ENCODE results near the gene GPR89A.
"Not testable (repeated sequence)": the region's sequence is repeated elsewhere in the genome, so short reads cannot be mapped to it uniquely, and the experiment has no call there.

Gene GPR89A

GRCh38 chr1:145620073-145620472, 12.3 kb downstream of the GPR89A start:
- H3K4me1 ChIP-seq (ENCODE audit: insufficient read depth, poor library complexity, severe bottlenecking); H3K27ac ChIP-seq (ENCODE audit: poor library complexity, severe bottlenecking); ATAC-seq (ENCODE audit: low read depth); H3K4me3 ChIP-seq (ENCODE audit: severe bottlenecking); H3K27me3 ChIP-seq (ENCODE audit: insufficient read depth, poor library complexity, severe bottlenecking); H3K9me3 ChIP-seq (ENCODE audit: severe bottlenecking); DNase-seq (ENCODE audit: low spot score); H3K36me3 ChIP-seq (ENCODE audit: low read depth): not testable (repeated sequence)

GRCh38 chr1:145622177-145622576, 14.4 kb downstream of the GPR89A start:
- DNase-seq (ENCODE audit: low spot score); H3K27ac ChIP-seq (ENCODE audit: poor library complexity, severe bottlenecking); H3K4me1 ChIP-seq (ENCODE audit: insufficient read depth, poor library complexity, severe bottlenecking); H3K36me3 ChIP-seq (ENCODE audit: low read depth); H3K27me3 ChIP-seq (ENCODE audit: insufficient read depth, poor library complexity, severe bottlenecking); ATAC-seq (ENCODE audit: low read depth); H3K9me3 ChIP-seq (ENCODE audit: severe bottlenecking); H3K4me3 ChIP-seq (ENCODE audit: severe bottlenecking): not testable (repeated sequence)

- not testable (repeated sequence) for ATAC-seq (ENCODE audit: low read depth); H3K36me3 ChIP-seq (ENCODE audit: low read depth); H3K4me1 ChIP-seq (ENCODE audit: insufficient read depth, poor library complexity, severe bottlenecking); DNase-seq (ENCODE audit: low spot score); H3K4me3 ChIP-seq (ENCODE audit: severe bottlenecking); H3K27ac ChIP-seq (ENCODE audit: poor library complexity, severe bottlenecking); H3K9me3 ChIP-seq (ENCODE audit: severe bottlenecking); H3K27me3 ChIP-seq (ENCODE audit: insufficient read depth, poor library complexity, severe bottlenecking)
These were observed 28.4 kb downstream of the GPR89A start for GRCh38 chr1:145636237-145636636.

- H3K4me1 ChIP-seq (ENCODE audit: insufficient read depth, poor library complexity, severe bottlenecking); H3K9me3 ChIP-seq (ENCODE audit: severe bottlenecking); H3K36me3 ChIP-seq (ENCODE audit: low read depth); DNase-seq (ENCODE audit: low spot score); ATAC-seq (ENCODE audit: low read depth); H3K27me3 ChIP-seq (ENCODE audit: insufficient read depth, poor library complexity, severe bottlenecking); H3K27ac ChIP-seq (ENCODE audit: poor library complexity, severe bottlenecking); H3K4me3 ChIP-seq (ENCODE audit: severe bottlenecking): not testable (repeated sequence)
These were observed 34.1 kb downstream of the GPR89A start for GRCh38 chr1:145641886-145642285.

GRCh38 chr1:145643990-145644389, 36.2 kb downstream of the GPR89A start:
- not testable (repeated sequence) for ATAC-seq (ENCODE audit: low read depth); H3K27ac ChIP-seq (ENCODE audit: poor library complexity, severe bottlenecking); H3K4me3 ChIP-seq (ENCODE audit: severe bottlenecking); H3K9me3 ChIP-seq (ENCODE audit: severe bottlenecking); DNase-seq (ENCODE audit: low spot score); H3K27me3 ChIP-seq (ENCODE audit: insufficient read depth, poor library complexity, severe bottlenecking); H3K4me1 ChIP-seq (ENCODE audit: insufficient read depth, poor library complexity, severe bottlenecking); H3K36me3 ChIP-seq (ENCODE audit: low read depth)

- DNase-seq (ENCODE audit: low spot score); H3K27me3 ChIP-seq (ENCODE audit: insufficient read depth, poor library complexity, severe bottlenecking); H3K4me3 ChIP-seq (ENCODE audit: severe bottlenecking); H3K27ac ChIP-seq (ENCODE audit: poor library complexity, severe bottlenecking); ATAC-seq (ENCODE audit: low read depth); H3K4me1 ChIP-seq (ENCODE audit: insufficient read depth, poor library complexity, severe bottlenecking); H3K36me3 ChIP-seq (ENCODE audit: low read depth); H3K9me3 ChIP-seq (ENCODE audit: severe bottlenecking): not testable (repeated sequence)
These were observed 48.6 kb downstream of the GPR89A start for GRCh38 chr1:145656245-145656943.

GRCh38 chr1:145662502-145662901, 54.7 kb downstream of the GPR89A start:
- DNase-seq (ENCODE audit: low spot score); H3K27me3 ChIP-seq (ENCODE audit: insufficient read depth, poor library complexity, severe bottlenecking); H3K4me1 ChIP-seq (ENCODE audit: insufficient read depth, poor library complexity, severe bottlenecking); ATAC-seq (ENCODE audit: low read depth); H3K9me3 ChIP-seq (ENCODE audit: severe bottlenecking); H3K36me3 ChIP-seq (ENCODE audit: low read depth); H3K27ac ChIP-seq (ENCODE audit: poor library complexity, severe bottlenecking); H3K4me3 ChIP-seq (ENCODE audit: severe bottlenecking): not testable (repeated sequence)

GRCh38 chr1:145665015-145665414, 57.2 kb downstream of the GPR89A start:
- DNase-seq (ENCODE audit: low spot score); ATAC-seq (ENCODE audit: low read depth); H3K4me3 ChIP-seq (ENCODE audit: severe bottlenecking): not testable (repeated sequence)

GRCh38 chr1:145670995-145671745, 63.4 kb downstream of the GPR89A start:
- H3K4me1 ChIP-seq (ENCODE audit: insufficient read depth, poor library complexity, severe bottlenecking); H3K9me3 ChIP-seq (ENCODE audit: severe bottlenecking); H3K27ac ChIP-seq (ENCODE audit: poor library complexity, severe bottlenecking); DNase-seq (ENCODE audit: low spot score); H3K27me3 ChIP-seq (ENCODE audit: insufficient read depth, poor library complexity, severe bottlenecking); ATAC-seq (ENCODE audit: low read depth); H3K36me3 ChIP-seq (ENCODE audit: low read depth); H3K4me3 ChIP-seq (ENCODE audit: severe bottlenecking): not testable (repeated sequence)

More at GRCh38 chr1:145665015-145665414, 57.2 kb downstream of the GPR89A start:
- H3K27ac ChIP-seq (ENCODE audit: poor library complexity, severe bottlenecking); H3K9me3 ChIP-seq (ENCODE audit: severe bottlenecking); H3K27me3 ChIP-seq (ENCODE audit: insufficient read depth, poor library complexity, severe bottlenecking); H3K4me1 ChIP-seq (ENCODE audit: insufficient read depth, poor library complexity, severe bottlenecking); H3K36me3 ChIP-seq (ENCODE audit: low read depth): not testable (repeated sequence)

GRCh38 chr1:145673217-145673616, 65.4 kb downstream of the GPR89A start:
- not testable (repeated sequence) for H3K4me3 ChIP-seq (ENCODE audit: severe bottlenecking); ATAC-seq (ENCODE audit: low read depth); H3K27ac ChIP-seq (ENCODE audit: poor library complexity, severe bottlenecking); H3K9me3 ChIP-seq (ENCODE audit: severe bottlenecking); H3K27me3 ChIP-seq (ENCODE audit: insufficient read depth, poor library complexity, severe bottlenecking); H3K4me1 ChIP-seq (ENCODE audit: insufficient read depth, poor library complexity, severe bottlenecking); DNase-seq (ENCODE audit: low spot score); H3K36me3 ChIP-seq (ENCODE audit: low read depth)

GRCh38 chr1:145684858-145685257, 77.1 kb downstream of the GPR89A start:
- not testable (repeated sequence) for H3K27ac ChIP-seq (ENCODE audit: poor library complexity, severe bottlenecking); DNase-seq (ENCODE audit: low spot score); H3K4me1 ChIP-seq (ENCODE audit: insufficient read depth, poor library complexity, severe bottlenecking); H3K36me3 ChIP-seq (ENCODE audit: low read depth); H3K4me3 ChIP-seq (ENCODE audit: severe bottlenecking); H3K27me3 ChIP-seq (ENCODE audit: insufficient read depth, poor library complexity, severe bottlenecking); H3K9me3 ChIP-seq (ENCODE audit: severe bottlenecking)
- peak; percentile 96 for ATAC-seq (ENCODE audit: low read depth)
